ENCODE results near the gene IRF8. TPM values are rescaled to one million over a fixed set of nuclear protein-coding genes. Genes with fewer than 3 reads are reported as not detected.

IRF8 gene
- total RNA-seq, 1 experiment from 2014 or later = 0.19 TPM

DNA sequence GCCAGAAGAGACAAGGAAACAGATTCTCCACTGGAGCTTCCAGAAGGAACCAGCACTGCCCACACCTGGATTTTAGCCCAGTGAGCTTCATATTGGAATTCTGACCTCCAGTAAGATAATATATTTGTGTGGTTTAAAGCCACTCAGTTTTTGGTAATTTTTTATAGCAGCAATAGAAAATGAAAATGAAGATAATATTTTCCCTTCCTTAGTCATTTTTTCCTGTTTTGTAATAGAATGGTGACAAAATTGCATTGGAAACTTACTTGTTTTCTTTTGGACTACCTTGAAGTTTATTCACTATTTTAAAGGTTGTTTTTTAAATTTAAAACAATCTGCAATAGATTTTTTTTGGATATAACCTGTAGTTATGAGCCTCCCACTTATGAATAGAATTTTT lies 29.8 kb upstream of the IRF8 start:
- H3K4me1 ChIP-seq (ENCODE audit: insufficient read depth, low read length, poor library complexity, severe bottlenecking) = no peaks in the 10 kb centered on the region
- no peak for DNase-seq (ENCODE audit: low spot score)
- H3K27me3 ChIP-seq (replicated peaks; ENCODE audit: insufficient read depth, low read depth, low read length, poor library complexity) = peaks cover 70% of the 10 kb centered on the region
- TF ChIP-seq, protein P1, sequence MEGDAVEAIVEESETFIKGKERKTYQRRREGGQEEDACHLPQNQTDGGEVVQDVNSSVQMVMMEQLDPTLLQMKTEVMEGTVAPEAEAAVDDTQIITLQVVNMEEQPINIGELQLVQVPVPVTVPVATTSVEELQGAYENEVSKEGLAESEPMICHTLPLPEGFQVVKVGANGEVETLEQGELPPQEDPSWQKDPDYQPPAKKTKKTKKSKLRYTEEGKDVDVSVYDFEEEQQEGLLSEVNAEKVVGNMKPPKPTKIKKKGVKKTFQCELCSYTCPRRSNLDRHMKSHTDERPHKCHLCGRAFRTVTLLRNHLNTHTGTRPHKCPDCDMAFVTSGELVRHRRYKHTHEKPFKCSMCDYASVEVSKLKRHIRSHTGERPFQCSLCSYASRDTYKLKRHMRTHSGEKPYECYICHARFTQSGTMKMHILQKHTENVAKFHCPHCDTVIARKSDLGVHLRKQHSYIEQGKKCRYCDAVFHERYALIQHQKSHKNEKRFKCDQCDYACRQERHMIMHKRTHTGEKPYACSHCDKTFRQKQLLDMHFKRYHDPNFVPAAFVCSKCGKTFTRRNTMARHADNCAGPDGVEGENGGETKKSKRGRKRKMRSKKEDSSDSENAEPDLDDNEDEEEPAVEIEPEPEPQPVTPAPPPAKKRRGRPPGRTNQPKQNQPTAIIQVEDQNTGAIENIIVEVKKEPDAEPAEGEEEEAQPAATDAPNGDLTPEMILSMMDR (conservative IDR thresholded peaks at IDR 0.05; ENCODE audit: low read depth, low read length) = no peak
- TF ChIP-seq EZH2 (IDR thresholded peaks at IDR 0.05; ENCODE audit: borderline replicate concordance, low read depth, low read length, poor library complexity, severe bottlenecking) = no peak
- ChIA-PET POLR2A (ENCODE audit: low non-redundant PET) (no interaction called here), CTCF (no interaction called here)
- intact Hi-C loops (cut with micrococcal nuclease; ENCODE audit: unreplicated experiment) = no loop called here
- H3K27ac ChIP-seq (ENCODE audit: low read depth, low read length, poor library complexity, severe bottlenecking) = no peak overlapping the region
- BruUV-seq (replicated peaks) = no TSS peak
- no peak overlapping the region for H3K4me3 ChIP-seq (ENCODE audit: low read depth, low read length, poor library complexity, severe bottlenecking)
- no peaks in the 10 kb centered on the region for H3K36me3 ChIP-seq (ENCODE audit: insufficient read depth, low read length, poor library complexity, severe bottlenecking)
- no peaks in the 10 kb centered on the region for H3K9me3 ChIP-seq (ENCODE audit: low read depth, low read length, poor library complexity, severe bottlenecking)

DNA sequence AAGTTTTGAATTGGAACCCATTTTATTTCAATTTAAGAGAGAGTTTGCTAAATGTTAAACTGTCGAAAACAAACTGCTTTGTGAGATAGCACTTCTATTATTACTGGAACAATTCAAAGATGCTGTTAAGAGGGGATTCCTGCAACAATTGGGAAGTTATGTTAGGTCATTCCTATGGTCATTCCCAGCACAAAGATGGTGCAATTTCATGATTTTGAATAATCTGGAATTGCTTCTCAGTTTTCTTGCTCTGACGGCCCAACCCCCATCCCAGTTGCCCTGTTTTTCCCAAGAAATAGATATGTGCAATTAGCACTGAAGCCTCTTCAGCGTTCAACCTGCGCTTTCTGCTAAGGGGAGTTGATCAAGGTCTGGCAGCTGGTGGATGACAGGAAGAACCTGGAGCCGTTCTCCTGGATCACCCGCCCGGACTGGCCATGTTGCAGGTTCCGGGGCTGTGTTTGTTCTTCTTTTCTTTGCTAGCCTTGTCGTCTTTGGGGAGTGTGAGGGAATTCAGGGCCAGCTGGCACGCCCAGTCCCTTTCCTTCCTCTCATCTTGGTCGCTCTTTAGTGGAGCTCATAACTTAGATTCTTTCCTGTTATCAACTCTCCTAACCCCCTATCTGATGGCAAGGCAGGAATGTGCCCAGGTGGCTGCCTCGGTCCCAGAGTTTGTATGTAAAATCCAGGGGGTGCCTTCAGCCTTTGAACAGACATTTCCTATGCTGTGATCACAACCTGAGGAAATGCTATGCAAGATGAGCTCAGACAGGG lies 29.0 kb upstream of the IRF8 start:
- no peak for TF ChIP-seq EZH2 (IDR thresholded peaks at IDR 0.05; ENCODE audit: borderline replicate concordance, low read depth, low read length, poor library complexity, severe bottlenecking)
- TF ChIP-seq, protein P1 (conservative IDR thresholded peaks at IDR 0.05; ENCODE audit: low read depth, low read length) = no peak
- Histone ChIP-seq H3K36me3 (ENCODE audit: insufficient read depth, low read length, poor library complexity, severe bottlenecking) (no peaks in the 10 kb centered on the region), H3K9me3 (ENCODE audit: low read depth, low read length, poor library complexity, severe bottlenecking) (no peaks in the 10 kb centered on the region), H3K4me3 (ENCODE audit: low read depth, low read length, poor library complexity, severe bottlenecking) (no peak overlapping the region), H3K27ac (ENCODE audit: low read depth, low read length, poor library complexity, severe bottlenecking) (no peak overlapping the region), H3K27me3 (replicated peaks; ENCODE audit: insufficient read depth, low read depth, low read length, poor library complexity) (peaks cover 68% of the 10 kb centered on the region), H3K4me1 (ENCODE audit: insufficient read depth, low read length, poor library complexity, severe bottlenecking) (no peaks in the 10 kb centered on the region)
- intact Hi-C loops (cut with micrococcal nuclease; ENCODE audit: unreplicated experiment) = no loop called here
- CTCF ChIA-PET = no interaction called here
- BruUV-seq (replicated peaks) = no TSS peak
- POLR2A ChIA-PET (ENCODE audit: low non-redundant PET) = no interaction called here
- no peak for DNase-seq (ENCODE audit: low spot score)

DNA sequence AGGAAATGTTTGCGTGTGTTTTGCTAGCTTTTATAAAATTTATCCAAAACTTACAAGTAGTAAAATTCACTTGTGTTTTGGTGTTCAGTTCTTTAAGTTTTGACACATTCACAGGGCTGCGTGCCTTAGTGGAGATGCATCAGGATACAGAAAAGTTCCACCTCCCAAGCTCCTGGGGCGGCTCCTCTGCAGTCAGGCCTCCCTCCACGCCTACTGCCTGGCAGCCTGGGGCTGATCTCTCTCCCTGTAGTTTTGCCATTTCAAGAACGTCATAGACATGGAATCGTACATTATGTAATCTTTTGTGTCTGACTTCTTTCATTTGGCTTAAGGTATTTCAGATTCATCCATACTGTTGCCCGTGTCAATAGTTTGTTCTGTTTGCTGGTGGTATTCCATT lies 27.2 kb upstream of the IRF8 start:
- Histone ChIP-seq H3K4me1 (ENCODE audit: insufficient read depth, low read length, poor library complexity, severe bottlenecking) (no peaks in the 10 kb centered on the region), H3K27me3 (replicated peaks; ENCODE audit: insufficient read depth, low read depth, low read length, poor library complexity) (peaks cover 60% of the 10 kb centered on the region)
- BruUV-seq (replicated peaks) = no TSS peak

More for the DNA sequence above, 27.2 kb upstream of the IRF8 start:
- Histone ChIP-seq H3K4me3 (ENCODE audit: low read depth, low read length, poor library complexity, severe bottlenecking) (no peak overlapping the region), H3K27ac (ENCODE audit: low read depth, low read length, poor library complexity, severe bottlenecking) (no peak overlapping the region), H3K36me3 (ENCODE audit: insufficient read depth, low read length, poor library complexity, severe bottlenecking) (no peaks in the 10 kb centered on the region), H3K9me3 (ENCODE audit: low read depth, low read length, poor library complexity, severe bottlenecking) (no peaks in the 10 kb centered on the region)
- TF ChIP-seq, protein P1 (conservative IDR thresholded peaks at IDR 0.05; ENCODE audit: low read depth, low read length) = no peak
- TF ChIP-seq EZH2 (IDR thresholded peaks at IDR 0.05; ENCODE audit: borderline replicate concordance, low read depth, low read length, poor library complexity, severe bottlenecking) = no peak
- CTCF ChIA-PET = no interaction called here
- POLR2A ChIA-PET (ENCODE audit: low non-redundant PET) = no interaction called here
- intact Hi-C loops (cut with micrococcal nuclease; ENCODE audit: unreplicated experiment) = no loop called here
- DNase-seq (ENCODE audit: low spot score) = no peak

Measured in A673 (cell line).